H1 (cell line): ENCODE data around the gene CNGA1. TPM values are rescaled to one million over a fixed set of nuclear protein-coding genes. Genes with fewer than 3 reads are reported as not detected.

Source experiments
- CTCF ChIA-PET: fragments of 300-600 bp; sonication (Branson Sonifier 250); formaldehyde crosslinking; loops from one replicate; lab custom pipeline; 2021; ENCODE audit not compliant: partially characterized antibody; lab: Charles Lee
- POLR2A ChIA-PET: fragments of 300-600 bp; sonication (Branson Sonifier 250); formaldehyde crosslinking; loops from one replicate; lab custom pipeline; 2021; ENCODE audit warnings: inconsistent platforms; ENCODE audit not compliant: partially characterized antibody; lab: Charles Lee
- DNase-seq, 2 experiments: peaks; one replicate each; pipeline versions ENCODE4 v3.0.0 to v3.0.0-alpha.2; 2010 to 2022; ENCODE audit warnings: low spot score in 2 of 2, low read depth in 1 of 2, mixed read lengths in 1 of 2
- FAIRE-seq: peaks from 2 replicates; lab custom pipeline; 2011; peaks lifted over from hg19 to GRCh38; lab: Jason Lieb, UNC
- H2AFZ ChIP-seq: 2 replicates; pipeline ENCODE4 v1.8.1; 2012; ENCODE audit warnings: low read length, inconsistent platforms
- H2AK5ac ChIP-seq: 2 replicates; pipeline ENCODE4 v1.6.1; 2013; ENCODE audit warnings: low read depth, low read length
- H2BK120ac ChIP-seq: replicated peaks from 2 replicates; pipeline ENCODE3; 2013; ENCODE audit warnings: low read depth, low read length, inconsistent platforms
- H2BK12ac ChIP-seq: 2 replicates; pipeline ENCODE4 v1.6.1; 2013; ENCODE audit warnings: low read depth, low read length
- H2BK15ac ChIP-seq: 2 replicates; pipeline ENCODE4 v1.6.1; 2013; ENCODE audit warnings: low read length
- H2BK20ac ChIP-seq: 2 replicates; pipeline ENCODE4 v1.6.1; 2013; ENCODE audit warnings: low read length
- H2BK5ac ChIP-seq: 2 replicates; pipeline ENCODE4 v1.6.1; 2013; ENCODE audit warnings: low read depth, low read length
- H3K14ac ChIP-seq: 2 replicates; pipeline ENCODE4 v1.6.1; 2013; ENCODE audit warnings: inconsistent platforms; ENCODE audit not compliant: insufficient read length
- H3K18ac ChIP-seq: 2 replicates; pipeline ENCODE4 v1.6.1; 2013; ENCODE audit warnings: low read length; ENCODE audit errors: extremely low read depth
- H3K23ac ChIP-seq: 2 replicates; pipeline ENCODE4 v1.6.1; 2013; ENCODE audit warnings: inconsistent platforms; ENCODE audit not compliant: insufficient read length
- H3K23me2 ChIP-seq: 2 replicates; pipeline ENCODE4 v1.6.1; 2013; ENCODE audit warnings: low read depth, low read length
- H3K27ac ChIP-seq: 2 replicates; pipeline ENCODE4 v1.6.1; 2011; ENCODE audit warnings: low read depth, low read length, inconsistent platforms
- H3K27me3 ChIP-seq, 4 experiments: replicated peaks in 1 of 4; 1 replicate in 1 of 4; 2 replicates in 3 of 4; pipeline versions ENCODE4 v1.6.1 to v1.8.1; 2011 to 2013; ENCODE audit warnings: low read length in 3 of 4, mild to moderate bottlenecking in 3 of 4, inconsistent platforms in 2 of 4, mixed read lengths in 2 of 4, moderate library complexity in 1 of 4; ENCODE audit not compliant: control insufficient read depth in 3 of 4, insufficient read depth in 3 of 4; ENCODE audit errors: extremely low read depth in 1 of 4
- H3K36me3 ChIP-seq, 4 experiments: 2 replicates each; pipeline versions ENCODE4 v1.6.1 to v1.8.1; 2011 to 2013; ENCODE audit warnings: mild to moderate bottlenecking in 4 of 4, low read length in 3 of 4, moderate library complexity in 2 of 4, control low read depth in 1 of 4, inconsistent platforms in 1 of 4; ENCODE audit not compliant: insufficient read depth in 4 of 4, control insufficient read depth in 2 of 4
- H3K4ac ChIP-seq: replicated peaks from 2 replicates; pipeline ENCODE3; 2013; ENCODE audit warnings: low read length, low read depth, mixed read lengths, inconsistent platforms; ENCODE audit not compliant: insufficient read length
- H3K4me1 ChIP-seq, 4 experiments: replicated peaks in 1 of 4; 1 replicate in 1 of 4; 2 replicates in 3 of 4; pipeline versions ENCODE4 v1.6.1 to v1.8.1; 2011 to 2013; ENCODE audit warnings: low read length in 3 of 4, inconsistent platforms in 2 of 4, mixed read lengths in 1 of 4; ENCODE audit not compliant: insufficient read depth in 4 of 4, control insufficient read depth in 3 of 4
- H3K4me2 ChIP-seq, 2 experiments: 2 replicates each; pipeline versions ENCODE4 v1.6.1 to v1.8.1; 2011 to 2013; ENCODE audit warnings: low read depth in 2 of 2, low read length in 2 of 2, control low read depth in 1 of 2, inconsistent platforms in 1 of 2, mild to moderate bottlenecking in 1 of 2; ENCODE audit not compliant: insufficient read depth in 1 of 2
- H3K4me3 ChIP-seq, 4 experiments: fragments of 200-600, 300-600 bp in 1 of 4; sonication (generic), shearing (Covaris generic), sonication (Bioruptor Twin) in 1 of 4; 2 replicates each; pipeline versions ENCODE4 v1.5.1 to v1.8.1; 2011 to 2016; ENCODE audit warnings: low read length in 4 of 4, low read depth in 3 of 4, control low read depth in 2 of 4, inconsistent platforms in 2 of 4, mild to moderate bottlenecking in 2 of 4, mixed read lengths in 1 of 4, moderate library complexity in 1 of 4; ENCODE audit not compliant: insufficient read depth in 2 of 4; ENCODE audit errors: extremely low read depth in 1 of 4
- H3K56ac ChIP-seq: replicated peaks from 2 replicates; pipeline ENCODE3; 2013; ENCODE audit warnings: low read depth, mild to moderate bottlenecking, mixed read lengths, low read length, inconsistent platforms; ENCODE audit not compliant: insufficient read length
- H3K79me1 ChIP-seq: 2 replicates; pipeline ENCODE4 v1.6.1; 2013; ENCODE audit warnings: low read depth, low read length, control low read depth
- H3K79me2 ChIP-seq, 2 experiments: 2 replicates each; pipeline versions ENCODE4 v1.6.1 to v1.8.1; 2012 to 2013; ENCODE audit warnings: low read length in 2 of 2, mild to moderate bottlenecking in 2 of 2, inconsistent platforms in 1 of 2; ENCODE audit not compliant: insufficient read depth in 2 of 2, control insufficient read depth in 1 of 2
- H3K9ac ChIP-seq, 4 experiments: replicated peaks in 1 of 4; 1 replicate in 1 of 4; 2 replicates in 3 of 4; pipeline versions ENCODE4 v1.6.1 to v1.8.1; 2011 to 2013; ENCODE audit warnings: low read depth in 3 of 4, low read length in 3 of 4, control low read depth in 2 of 4, mild to moderate bottlenecking in 2 of 4, moderate library complexity in 2 of 4, inconsistent platforms in 1 of 4; ENCODE audit errors: extremely low read depth in 1 of 4
- H3K9me3 ChIP-seq, 2 experiments: 2 replicates each; pipeline versions ENCODE4 v1.6.1 to v1.8.1; 2012 to 2013; ENCODE audit warnings: mild to moderate bottlenecking in 2 of 2, moderate library complexity in 2 of 2, control low read depth in 1 of 2, inconsistent platforms in 1 of 2, low read depth in 1 of 2, low read length in 1 of 2, mixed read lengths in 1 of 2; ENCODE audit not compliant: insufficient read depth in 2 of 2
- H4K20me1 ChIP-seq, 2 experiments: replicated peaks in 1 of 2; 2 replicates each; pipeline versions ENCODE3 to v1.8.1; 2011 to 2013; ENCODE audit warnings: inconsistent platforms in 2 of 2, low read length in 2 of 2, mild to moderate bottlenecking in 1 of 2; ENCODE audit not compliant: insufficient read depth in 2 of 2, control insufficient read depth in 1 of 2
- H4K5ac ChIP-seq: 2 replicates; pipeline ENCODE4 v1.6.1; 2013; ENCODE audit warnings: low read length, low read depth, mixed read lengths, inconsistent platforms; ENCODE audit not compliant: insufficient read length
- H4K8ac ChIP-seq: 2 replicates; pipeline ENCODE4 v1.8.0; 2013; ENCODE audit warnings: mild to moderate bottlenecking, moderate library complexity, low read length, inconsistent platforms; ENCODE audit not compliant: insufficient read depth; ENCODE audit errors: extremely low read depth
- H4K91ac ChIP-seq: replicated peaks from 2 replicates; pipeline ENCODE3; 2013; ENCODE audit warnings: low read length, mixed read lengths, inconsistent platforms; ENCODE audit not compliant: insufficient read length
- ASH2L ChIP-seq: fragments of 200-600, 300-600 bp; sonication (generic); IDR thresholded peaks from one replicate; pipeline ENCODE4 v1.7.1; 2017; ENCODE audit warnings: low read length
- BACH1 ChIP-seq: IDR thresholded peaks from 2 replicates; pipeline ENCODE4 v1.6.1; 2012; ENCODE audit warnings: low read length, improper control_type of control experiment
- CEBPB ChIP-seq: IDR thresholded peaks from 2 replicates; pipeline ENCODE4 v1.6.1; 2012; ENCODE audit warnings: low read depth, low read length
- CREB1 ChIP-seq: IDR thresholded peaks from 2 replicates; pipeline ENCODE4 v1.6.1; 2012; ENCODE audit warnings: inconsistent platforms
- EP300 ChIP-seq, 2 experiments: IDR thresholded peaks; 1 replicate in 1 of 2; 2 replicates in 1 of 2; pipeline ENCODE4 v1.6.1; 2011 to 2012; ENCODE audit warnings: low read depth in 2 of 2, low read length in 2 of 2, mild to moderate bottlenecking in 2 of 2, borderline replicate concordance in 1 of 2, inconsistent platforms in 1 of 2, moderate library complexity in 1 of 2
- EZH2 ChIP-seq: fragments of 200-600 bp; sonication (generic); IDR thresholded peaks from 2 replicates; pipeline ENCODE4 v1.7.1; 2012; ENCODE audit warnings: low read depth, mild to moderate bottlenecking, moderate library complexity, low read length, inconsistent platforms; ENCODE audit not compliant: severe bottlenecking
- KDM4A ChIP-seq: IDR thresholded peaks from one replicate; pipeline ENCODE4 v1.7.1; 2012; ENCODE audit warnings: low read depth, mild to moderate bottlenecking, moderate library complexity, low read length, inconsistent platforms; ENCODE audit not compliant: severe bottlenecking
- NANOG ChIP-seq: IDR thresholded peaks from 2 replicates; pipeline ENCODE4 v1.6.1; 2011; ENCODE audit warnings: low read length, low read depth, mild to moderate bottlenecking, inconsistent platforms; ENCODE audit not compliant: insufficient read depth, poor library complexity, severe bottlenecking
- NRF1 ChIP-seq: IDR thresholded peaks from 2 replicates; pipeline ENCODE4 v1.6.1; 2011; ENCODE audit warnings: mild to moderate bottlenecking, low read depth, low read length, improper control_type of control experiment
- POLR2A ChIP-seq, 2 experiments: IDR thresholded peaks; 1 replicate in 1 of 2; 2 replicates in 1 of 2; pipeline ENCODE4 v1.6.1; 2011; ENCODE audit warnings: low read depth in 2 of 2, low read length in 2 of 2, mild to moderate bottlenecking in 2 of 2; ENCODE audit errors: control extremely low read depth in 1 of 2
- RFX5 ChIP-seq: IDR thresholded peaks from 2 replicates; pipeline ENCODE4 v1.6.1; 2011; ENCODE audit warnings: low read depth, low read length, improper control_type of control experiment, borderline replicate concordance
- SP1 ChIP-seq: IDR thresholded peaks from 2 replicates; pipeline ENCODE4 v1.6.1; 2011; ENCODE audit warnings: low read depth, low read length
- SP4 ChIP-seq: IDR thresholded peaks from 2 replicates; pipeline ENCODE4 v1.6.1; 2012; ENCODE audit warnings: low read length, inconsistent platforms
- TAF7 ChIP-seq: optimal IDR thresholded peaks from 2 replicates; pipeline ENCODE3; 2011; ENCODE audit warnings: low read depth, mild to moderate bottlenecking, inconsistent platforms, low read length, moderate library complexity, borderline replicate concordance
- WGBS, 2 experiments: shearing (Covaris generic) in 1 of 2; methylation state at CpG; one replicate each; pipeline versions ENCODE4 v1.1.6 to v1.1.7; 2013 to 2015; ENCODE audit warnings: low lambda C conversion rate in 2 of 2, mixed read lengths in 2 of 2, inconsistent platforms in 1 of 2, low coverage in 1 of 2, missing lambda C conversion rate in 1 of 2; ENCODE audit not compliant: insufficient replicate concordance in 2 of 2, insufficient coverage in 1 of 2, insufficient read length in 1 of 2; ENCODE audit errors: extremely low coverage in 1 of 2, missing lambda C conversion rate in 1 of 2; 5-methylcytosine and 5-hydroxymethylcytosine counted together
- polyA plus RNA-seq, 7 experiments: library from polyadenylated mRNA; depleted of rRNA in 3 of 7; stranded (reverse) in 5 of 7; unstranded in 2 of 7; fragments of >200 nt in 5 of 7; fragments of 200-250 nt in 2 of 7; gene quantifications; 1 replicate in 5 of 7; 2 replicates in 1 of 7; 4 replicates in 1 of 7; pipeline versions ENCODE4 v1.2.1 to v1.2.3, GENCODE V29; 2011 to 2013; ENCODE audit warnings: missing spikeins in 2 of 7, mixed read lengths in 2 of 7
- total RNA-seq: library from RNA; stranded (reverse); fragmentation: NEBNext Ultra II Directional; extraction: Animal tissue kit (Norgen Biotek cat#: 25700); gene quantifications from 2 replicates; pipeline ENCODE4 v1.2.1, GENCODE V29; 2021
- TF ChIP-seq, protein P1 (sequence below): IDR thresholded peaks from 2 replicates; pipeline ENCODE4 v1.6.1; 2012; ENCODE audit warnings: inconsistent platforms

CNGA1 gene
- total and polyA plus RNA-seq, 2 of the 8 experiments (the other 6 are each of a cell fraction or from before 2014, with no cell fraction given), result 0.17 to 0.54 TPM

DNA sequence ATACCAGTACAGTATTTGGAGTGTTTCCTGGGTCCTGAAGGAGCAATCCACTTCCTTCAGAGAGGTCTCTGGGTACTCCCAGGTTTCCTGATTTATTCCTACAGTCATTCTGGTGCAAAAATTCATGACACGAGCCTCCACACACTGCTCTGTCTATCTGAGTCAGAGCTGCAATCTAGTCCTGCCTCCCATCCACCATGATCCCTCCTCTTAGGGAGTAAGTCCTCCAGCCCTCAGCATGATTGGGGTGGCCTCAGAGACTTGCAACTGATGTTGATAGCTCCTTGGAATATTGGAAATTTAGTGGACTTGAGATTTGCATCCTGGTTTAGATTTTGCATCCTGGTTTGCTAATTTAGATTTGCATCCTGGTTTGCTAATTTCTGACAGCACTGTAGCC, 20.5 kb downstream of the CNGA1 start:
- DNase-seq (no peak), FAIRE-seq (no peak)
- Histone ChIP-seq H2BK120ac (no peak overlapping the region), H3K18ac (no peak overlapping the region), H3K4ac (no peak overlapping the region), H3K56ac (no peak overlapping the region), H3K14ac (no peak overlapping the region), H4K91ac (no peak overlapping the region), H3K9me3 (peaks cover 4 to 16% of the 10 kb centered on the region in 2 experiments; a peak in 3 of 4 replicates), H4K5ac (no peak overlapping the region), H4K8ac (no peak overlapping the region), H3K9ac (no peak overlapping the region), H3K27ac (no peak overlapping the region), H2AFZ (no peak overlapping the region), H3K4me3 (no peak overlapping the region), H3K79me2 (no peaks in the 10 kb centered on the region), H3K27me3 (no peaks in the 10 kb centered on the region), H2BK12ac (no peak overlapping the region), H2BK15ac (no peak overlapping the region), H3K23me2 (no peaks in the 10 kb centered on the region), H3K4me1 (no peaks in the 10 kb centered on the region), H4K20me1 (no peaks in the 10 kb centered on the region), H2BK20ac (no peak overlapping the region), H3K4me2 (no peak overlapping the region), H2AK5ac (no peak overlapping the region), H3K79me1 (no peaks in the 10 kb centered on the region), H2BK5ac (no peak overlapping the region), H3K23ac (no peak overlapping the region), H3K36me3 (no peaks in the 10 kb centered on the region; a peak in 1 of 8 replicates)
- ChIA-PET POLR2A (interaction anchor here (1.2 kb wide), 1 partner anchor 19 kb away, joined by 3 read pairs; no protein-coding TSS in a partner anchor), CTCF (no interaction called here)
- 80% methylated on average over 1 of the region's 1 CpG; no CpG with 5 or more reads in 1 of the 2 experiments for WGBS, 2 experiments
- no peak for TF ChIP-seq SP4
- TF ChIP-seq SP1, result no peak
- TF ChIP-seq, protein P1, sequence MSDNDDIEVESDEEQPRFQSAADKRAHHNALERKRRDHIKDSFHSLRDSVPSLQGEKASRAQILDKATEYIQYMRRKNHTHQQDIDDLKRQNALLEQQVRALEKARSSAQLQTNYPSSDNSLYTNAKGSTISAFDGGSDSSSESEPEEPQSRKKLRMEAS, result no peak
- no peak for TF ChIP-seq NANOG
- TF ChIP-seq NRF1, result no peak
- no peak for TF ChIP-seq CEBPB
- no peak for TF ChIP-seq BACH1
- no peak for TF ChIP-seq EP300 (IDR thresholded peaks at IDR 0.05; ENCODE audit: borderline replicate concordance in 1 of 2, low read depth in 2 of 2, low read length in 2 of 2)
- TF ChIP-seq CREB1, result no peak
- no peak for TF ChIP-seq ASH2L
- no peak for TF ChIP-seq EZH2
- TF ChIP-seq POLR2A (IDR thresholded peaks at IDR 0.05; ENCODE audit: control extremely low read depth in 1 of 2, low read depth in 2 of 2, low read length in 2 of 2), result no peak
- TF ChIP-seq TAF7, result no peak
- TF ChIP-seq KDM4A, result no peak
- no peak for TF ChIP-seq RFX5
